NCI-H1105 (cell line): ENCODE results near the gene EYA2.

ENCODE experiments used
- DNase-seq: peaks from one replicate; lab custom pipeline; 2025; lab: John Stamatoyannopoulos, UW

The EYA2 gene

DNA sequence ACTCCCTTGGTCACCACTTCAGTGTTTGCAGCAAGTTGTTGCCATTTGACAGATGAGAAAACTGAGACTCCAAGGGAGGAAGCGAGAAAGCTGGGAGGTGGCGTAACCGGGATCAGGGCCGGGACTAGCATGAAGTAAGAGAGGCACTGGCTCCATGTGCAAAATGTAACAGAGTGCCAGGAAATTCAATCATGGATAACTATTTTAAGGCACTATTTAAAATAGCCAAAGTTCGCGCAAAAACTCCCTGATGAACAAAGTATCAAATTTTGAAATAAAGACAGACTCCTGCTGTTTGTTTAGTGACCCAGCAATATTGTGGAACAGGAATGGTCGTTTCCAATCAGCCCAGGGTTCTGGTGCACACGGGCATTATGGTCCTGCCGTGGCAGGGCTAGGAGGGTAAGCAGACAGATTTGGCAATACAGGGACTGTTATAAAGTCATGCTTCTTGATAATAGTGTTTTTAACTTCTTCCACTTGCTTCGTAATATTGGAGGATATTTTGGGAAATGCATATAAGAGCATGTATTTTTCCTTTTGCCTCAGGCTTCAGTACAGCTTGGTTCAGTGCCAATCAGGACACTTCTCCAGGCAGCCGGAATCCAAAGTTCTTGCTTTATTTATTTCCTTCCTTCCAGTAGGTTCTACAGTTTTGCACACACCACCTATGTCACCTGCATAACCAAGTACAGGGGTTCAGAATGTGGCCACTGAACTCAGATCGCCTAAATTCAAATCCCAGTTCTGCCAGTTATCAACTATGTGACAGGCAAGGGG, 141.6 kb downstream of the EYA2 start:
- no peak for DNase-seq

DNA sequence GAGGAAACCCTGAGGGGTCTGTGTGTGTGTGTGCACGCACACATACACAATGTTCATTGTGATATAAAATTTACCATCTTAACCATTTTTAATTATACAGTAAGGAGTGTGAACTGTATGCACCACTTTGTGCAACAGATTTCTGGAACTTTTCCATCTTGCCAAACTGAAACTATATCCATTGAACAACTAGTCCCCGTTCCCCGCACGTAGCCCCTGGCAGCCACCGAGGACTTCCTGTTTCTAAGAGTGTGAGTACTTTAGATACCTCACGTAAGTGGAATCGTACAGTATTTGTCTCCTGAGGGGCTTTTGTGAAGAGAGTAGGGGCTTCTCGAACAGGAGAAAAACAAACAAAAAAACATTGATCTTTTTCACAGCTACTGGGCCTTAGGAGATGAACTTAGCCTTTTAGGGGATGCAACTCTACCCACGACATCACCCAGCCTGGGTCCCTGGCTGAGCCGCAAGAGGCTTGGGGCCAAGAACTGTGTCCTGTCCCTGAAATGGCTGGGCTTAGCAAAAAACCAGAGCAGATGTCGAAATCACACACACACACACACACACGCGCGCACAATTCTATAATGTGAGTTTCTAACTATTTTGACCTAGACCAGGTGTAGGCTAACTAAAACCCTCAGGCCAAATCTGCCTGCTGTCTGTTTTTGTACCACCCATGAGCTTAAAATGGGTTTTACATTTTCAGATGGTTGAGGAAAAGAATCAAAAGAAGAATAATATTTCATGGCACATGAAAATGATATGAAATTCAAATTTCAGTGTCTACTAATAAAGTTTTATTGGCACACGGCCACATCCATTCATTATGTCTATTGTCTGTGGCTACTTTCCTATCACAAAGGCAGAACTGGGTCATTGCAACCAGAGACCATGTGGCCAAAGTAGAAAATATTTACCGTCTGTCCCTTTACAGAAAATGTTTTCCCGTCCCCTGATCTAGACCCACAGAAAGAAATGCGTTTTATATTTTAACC, 144.2 kb downstream of the EYA2 start:
- no peak for DNase-seq

DNA sequence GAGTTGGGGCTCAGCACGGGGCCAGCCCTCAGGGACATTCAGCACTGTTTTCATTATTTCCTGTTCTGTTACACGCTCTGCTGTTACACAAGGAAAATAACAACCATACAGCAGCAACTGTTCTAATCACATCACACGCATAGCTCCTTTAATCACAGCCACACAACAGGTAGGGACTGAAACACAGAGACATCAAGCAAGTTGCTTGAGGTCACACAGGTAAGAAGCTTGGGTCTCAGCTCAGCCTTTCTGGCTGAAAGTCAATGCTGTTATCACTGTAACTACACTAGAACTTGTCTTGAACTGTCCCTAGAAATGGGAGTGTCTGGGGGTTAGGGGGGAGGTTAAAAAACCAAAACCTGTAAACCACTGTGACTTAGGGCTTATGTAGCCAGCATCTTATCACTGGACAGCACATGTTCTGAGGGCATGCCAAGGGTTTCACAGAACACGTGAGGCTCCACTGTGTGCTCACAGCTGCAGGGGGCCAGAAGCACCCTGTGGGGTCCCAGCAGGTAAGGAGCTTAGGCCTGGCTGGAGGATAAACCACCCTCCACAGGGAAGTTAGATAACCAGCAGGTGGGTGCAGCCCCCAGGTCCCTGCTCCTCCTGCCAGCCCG, 146.0 kb downstream of the EYA2 start:
- DNase-seq = no peak

DNA sequence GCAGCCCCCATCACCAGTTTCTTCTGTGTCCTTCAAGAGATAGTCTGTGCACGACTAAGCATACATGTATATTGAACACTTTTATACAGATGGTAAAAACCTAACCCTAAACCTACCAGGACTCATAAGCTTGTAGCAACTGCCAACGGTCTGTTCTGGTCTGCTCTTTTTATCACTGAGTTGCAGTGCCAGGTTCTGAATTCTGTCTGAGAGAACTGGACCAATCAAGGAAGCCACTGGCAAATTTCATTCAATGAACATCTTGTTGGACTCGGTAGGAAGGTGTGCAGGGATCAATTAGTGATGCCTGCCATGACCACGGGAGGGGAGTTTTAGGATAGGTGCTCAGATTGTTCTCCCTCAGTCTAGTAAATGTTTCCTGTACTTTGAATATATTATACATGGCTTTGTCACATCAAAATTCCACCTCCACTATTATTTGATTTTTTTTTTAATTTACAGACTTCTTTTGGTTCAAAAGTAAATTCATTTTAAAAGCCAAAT, 146.8 kb downstream of the EYA2 start:
- no peak for DNase-seq

DNA sequence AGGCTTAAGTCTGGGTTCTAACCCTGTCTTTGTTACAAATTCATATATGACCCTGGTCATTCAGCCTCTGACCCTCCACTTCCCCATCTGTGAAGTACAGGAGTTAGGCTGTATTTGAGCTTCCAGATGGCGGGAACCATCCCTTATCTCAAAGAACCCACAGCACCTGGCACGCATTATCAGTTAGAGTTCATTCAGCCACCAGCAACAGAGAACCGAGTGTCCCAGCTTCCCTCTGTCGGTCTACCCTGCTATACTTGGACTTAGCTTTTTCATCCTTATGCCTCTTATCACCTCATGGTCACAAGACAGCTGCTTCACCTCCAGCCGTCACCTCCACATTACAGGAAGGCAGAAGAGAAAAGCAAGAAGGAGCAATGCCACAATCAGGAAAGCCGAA, 147.8 kb downstream of the EYA2 start:
- DNase-seq = no peak

DNA sequence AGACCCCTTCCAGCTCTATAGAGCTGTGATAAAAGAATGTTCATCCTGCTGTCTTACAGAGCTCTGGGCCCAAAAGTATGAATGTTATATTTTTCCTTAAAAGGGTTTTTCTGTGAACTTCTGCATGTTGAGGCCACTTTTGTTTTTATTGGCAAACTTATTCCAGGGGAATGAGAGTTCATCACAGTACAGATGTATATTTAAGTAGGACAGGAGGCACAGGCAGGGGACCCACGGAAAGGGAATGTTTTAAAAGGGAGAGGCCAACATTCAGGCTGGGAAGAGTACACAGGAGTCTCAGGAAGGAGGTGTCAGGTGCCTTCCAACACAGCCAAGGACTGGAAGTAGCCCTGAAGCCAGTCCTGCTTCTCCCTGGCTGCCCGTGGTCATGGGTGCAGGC, 148.4 kb downstream of the EYA2 start:
- no peak for DNase-seq

DNA sequence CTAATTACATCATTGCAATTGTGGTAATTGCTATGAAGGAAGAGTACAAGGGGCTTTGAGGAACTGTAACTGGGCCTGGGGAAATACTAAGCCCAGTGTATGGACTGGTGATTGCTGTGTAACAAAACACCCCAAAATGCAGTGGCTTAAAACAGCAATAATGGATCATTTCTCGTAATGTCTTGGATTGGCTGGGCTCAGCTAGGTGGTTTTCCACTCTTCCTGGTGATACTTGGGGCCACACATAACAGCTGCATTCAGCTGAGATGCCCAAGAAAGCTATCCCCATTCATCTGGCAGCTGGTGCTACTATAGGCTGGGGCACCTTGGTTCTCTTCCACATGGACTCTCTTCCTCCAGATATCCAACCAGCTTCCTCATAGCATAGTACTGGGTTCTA, 150.3 kb downstream of the EYA2 start:
- no peak for DNase-seq

DNA sequence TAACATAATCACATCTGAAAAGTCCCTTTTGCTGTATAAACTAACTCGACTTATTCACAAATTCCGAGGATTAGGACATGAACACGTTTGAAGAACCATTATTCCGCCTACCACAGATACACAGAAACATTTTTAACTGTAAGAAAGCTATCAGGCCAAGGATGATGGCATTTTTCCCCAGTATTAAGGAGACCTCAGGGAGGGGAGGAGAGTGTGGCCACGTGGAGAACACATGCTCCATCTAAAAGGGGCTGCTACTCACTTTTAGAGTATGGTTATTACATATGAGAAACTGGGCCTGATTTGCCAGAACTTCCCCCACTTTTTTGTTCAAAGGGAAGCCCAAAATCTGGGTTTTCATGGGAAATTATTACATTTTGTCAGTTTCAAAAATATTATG, 153.4 kb downstream of the EYA2 start:
- DNase-seq = no peak

DNA sequence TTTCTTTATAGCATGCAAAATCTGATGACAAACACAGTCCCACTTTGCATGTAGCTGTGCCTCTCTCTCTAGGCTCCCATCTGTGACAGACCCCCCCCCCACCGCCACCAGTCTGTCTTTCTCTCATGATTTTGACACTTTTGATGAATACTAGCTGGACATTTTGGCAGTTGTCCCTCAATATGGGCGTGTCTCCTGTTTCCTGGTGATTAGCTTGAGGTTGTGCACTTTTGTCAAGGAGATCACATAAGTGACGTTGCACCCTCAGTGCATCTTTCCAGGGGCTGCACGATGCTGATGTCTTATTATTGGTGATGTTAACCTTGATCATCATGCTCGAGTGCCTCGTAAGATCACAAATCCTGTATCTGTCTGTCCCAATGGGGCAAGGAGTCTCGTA, 155.1 kb downstream of the EYA2 start:
- no peak for DNase-seq

DNA sequence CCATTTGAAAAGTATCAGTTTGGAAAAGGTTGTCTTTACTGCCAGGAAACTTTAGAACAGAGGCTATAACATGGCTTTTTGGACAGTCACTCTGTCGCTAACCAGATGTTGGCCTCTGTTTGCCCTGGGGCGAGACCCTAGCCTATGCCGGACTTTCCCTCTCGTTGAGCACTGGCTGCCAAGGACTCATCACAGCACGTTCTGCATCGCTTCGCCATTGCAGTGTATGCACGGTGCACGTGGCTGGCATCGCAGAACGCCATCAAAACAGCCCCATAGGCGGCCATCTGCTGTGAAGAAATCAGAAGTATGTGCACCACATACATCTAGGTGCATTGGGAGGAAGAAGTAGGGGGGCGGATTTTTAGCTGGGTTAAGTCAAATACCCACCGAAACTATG, 156.4 kb downstream of the EYA2 start:
- DNase-seq = no peak

DNA sequence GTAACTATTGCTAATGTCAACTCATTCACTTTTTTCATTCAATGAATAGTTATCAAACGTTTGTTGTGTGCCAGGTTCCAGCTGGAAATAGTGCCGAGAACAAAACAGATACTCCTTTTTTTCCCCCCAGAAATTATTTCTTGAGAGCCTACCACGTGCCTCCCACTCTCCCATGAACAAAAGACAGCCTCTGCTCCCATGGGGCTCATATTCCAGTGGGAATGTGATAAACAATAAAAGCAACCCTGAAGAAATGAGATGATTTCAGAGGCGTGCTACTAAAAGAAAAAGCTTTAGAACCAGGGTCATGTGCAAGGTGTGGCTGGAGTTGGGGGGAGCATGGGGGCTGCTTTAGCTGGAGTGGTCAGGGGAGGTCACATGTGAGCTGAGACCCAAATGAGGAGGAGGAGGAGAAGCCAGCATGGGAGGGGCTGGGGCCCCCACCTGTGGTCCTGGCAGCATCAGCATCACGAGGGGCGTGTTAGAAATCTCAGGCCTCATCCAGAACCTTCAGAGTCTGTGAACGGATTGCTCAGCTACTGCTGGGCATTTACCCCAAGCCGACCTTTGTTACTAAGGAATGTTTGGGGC, 157.4 kb downstream of the EYA2 start:
- no peak for DNase-seq

DNA sequence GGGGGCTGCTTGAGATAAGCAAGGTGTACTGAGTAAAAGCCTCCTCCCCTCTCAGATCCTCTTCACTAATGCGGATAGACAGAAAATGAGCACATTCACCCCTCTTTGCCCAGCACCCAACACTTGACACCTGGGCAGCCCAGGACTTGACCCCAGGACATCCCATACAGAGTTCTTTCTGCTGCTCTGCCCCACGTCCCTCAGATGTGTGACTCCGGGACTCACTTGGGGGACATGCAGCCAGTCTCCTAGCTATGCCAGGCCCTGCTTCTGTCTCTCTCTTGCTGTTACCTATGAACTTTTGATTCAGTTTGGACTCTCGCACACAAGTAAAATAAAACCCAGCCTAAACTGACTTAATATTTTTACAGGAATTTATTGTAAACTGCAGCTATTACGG, 159.9 kb downstream of the EYA2 start:
- no peak for DNase-seq

DNA sequence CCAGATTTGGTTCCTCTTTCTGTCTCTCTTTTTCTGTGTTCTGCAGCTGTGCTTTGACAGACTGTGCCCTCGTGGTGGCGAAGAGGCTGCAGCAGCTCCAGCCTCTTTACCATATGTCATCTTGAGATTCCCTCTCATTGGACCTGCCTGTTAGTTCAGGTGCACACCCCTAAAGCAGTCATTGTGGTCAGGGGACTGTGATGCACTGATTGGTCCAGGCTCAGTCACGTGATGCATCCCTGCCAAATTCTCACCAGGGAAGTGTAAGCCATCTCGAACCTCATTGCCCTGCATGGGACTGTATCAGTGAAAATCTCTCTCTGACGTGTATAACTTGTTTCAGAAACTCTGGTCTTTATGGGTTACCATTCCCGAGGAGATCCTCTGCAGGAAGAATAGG, 160.3 kb downstream of the EYA2 start:
- DNase-seq = no peak

DNA sequence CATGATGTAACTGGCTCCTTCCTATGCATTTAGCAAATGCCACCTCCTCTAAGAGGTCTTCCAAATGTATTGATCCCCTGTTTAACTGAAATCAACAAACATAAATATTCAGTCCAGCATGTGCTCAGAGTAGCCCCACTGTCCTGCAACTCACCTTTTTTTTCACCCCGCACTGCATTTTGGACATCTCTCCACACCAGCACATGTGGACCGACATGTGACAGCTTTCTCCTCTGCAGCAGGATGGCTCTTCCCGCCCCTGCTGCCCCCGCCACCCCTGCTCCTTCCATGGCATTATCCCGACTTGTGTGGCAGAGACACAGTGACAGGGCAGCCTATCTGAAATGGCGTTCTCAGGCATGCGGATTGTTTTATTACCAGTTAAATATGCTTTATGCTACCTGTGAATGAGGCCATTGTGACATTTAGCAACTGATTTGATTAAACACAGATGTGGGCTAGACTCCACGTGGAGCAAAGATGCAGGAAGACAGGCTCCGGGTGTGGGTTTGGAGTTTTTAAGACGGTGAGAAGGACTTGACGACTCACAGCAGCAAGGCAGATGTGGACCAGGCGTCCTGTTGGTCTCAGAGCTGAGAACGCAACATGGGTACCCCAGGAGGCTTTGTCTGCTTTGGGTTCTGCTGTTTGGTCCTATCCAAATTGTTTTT, 161.2 kb downstream of the EYA2 start:
- DNase-seq = no peak

DNA sequence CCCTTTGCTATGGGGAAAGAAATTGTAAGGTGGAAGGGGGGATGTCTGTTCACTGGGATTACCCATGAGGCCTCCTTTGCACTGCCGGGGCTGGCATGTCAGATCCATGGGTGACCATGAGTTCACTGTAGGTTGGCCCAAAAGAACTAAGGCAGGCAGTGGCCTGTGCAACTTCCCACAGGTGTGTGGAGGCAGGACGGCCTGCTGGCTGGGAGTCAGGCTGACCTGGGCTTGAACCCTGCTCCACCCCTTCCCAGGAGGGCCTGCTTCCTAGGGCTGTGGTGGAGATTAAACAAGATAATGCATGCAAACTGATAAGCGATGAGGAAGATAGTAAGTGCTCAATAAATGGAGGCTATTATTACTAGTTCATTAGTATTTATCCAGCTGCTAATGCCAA, 163.0 kb downstream of the EYA2 start:
- DNase-seq = no peak

DNA sequence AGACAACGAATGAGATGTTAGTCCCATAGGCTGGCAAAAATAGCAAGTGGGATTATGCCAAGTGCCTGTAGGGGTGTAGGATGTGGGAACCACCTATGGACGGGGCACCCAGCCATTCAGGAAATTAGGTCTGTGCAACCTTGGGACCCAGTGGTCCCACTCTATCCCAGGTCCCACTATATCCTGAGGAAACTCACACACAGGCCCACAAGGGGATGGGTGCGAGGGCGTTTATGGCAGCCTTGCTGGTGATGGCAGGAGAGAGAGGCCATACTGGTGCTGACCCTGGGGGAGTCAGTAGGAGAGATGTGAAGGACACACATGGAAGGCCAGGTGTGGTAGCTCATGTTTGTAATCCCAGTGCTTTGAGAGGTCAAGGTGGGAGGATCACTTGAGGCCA, 163.6 kb downstream of the EYA2 start:
- no peak for DNase-seq

DNA sequence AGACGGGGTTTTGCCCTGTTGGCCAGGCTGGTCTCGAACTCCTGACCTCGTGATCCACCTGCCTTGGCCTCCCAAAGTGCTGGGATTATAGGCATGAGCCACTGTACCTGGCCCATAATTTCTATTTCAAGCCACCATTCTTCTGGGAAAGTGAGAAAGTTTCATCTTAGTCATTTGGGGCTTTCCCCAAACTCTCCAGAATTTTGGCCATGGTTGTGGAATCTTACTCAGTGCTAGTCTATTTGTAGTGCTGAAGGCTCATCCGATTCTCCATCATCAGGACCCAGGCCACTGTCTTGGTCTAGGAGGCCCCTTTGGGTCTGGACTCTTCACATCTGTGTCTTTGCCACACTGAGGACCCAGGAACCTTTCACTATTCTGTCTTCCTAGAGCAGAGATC, 164.9 kb downstream of the EYA2 start:
- DNase-seq = no peak

DNA sequence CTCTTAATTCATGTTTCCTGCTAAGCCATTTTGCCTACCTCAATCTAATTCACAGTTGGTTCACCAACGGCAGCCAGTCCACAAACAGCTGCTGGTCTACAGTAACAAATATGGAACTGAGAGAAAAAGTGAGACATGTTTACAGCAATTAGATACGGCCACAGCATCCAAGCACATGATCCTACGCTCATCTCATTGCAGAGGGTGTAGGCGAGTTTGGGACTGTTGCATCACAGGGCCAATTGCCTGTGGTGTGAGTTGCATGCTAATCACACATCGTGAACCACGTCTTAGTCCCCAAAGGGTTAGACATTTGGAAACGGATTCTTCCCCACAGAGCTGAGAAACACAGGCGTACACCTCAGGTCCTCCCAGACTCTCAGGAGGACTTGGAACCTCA, 166.9 kb downstream of the EYA2 start:
- DNase-seq = no peak

DNA sequence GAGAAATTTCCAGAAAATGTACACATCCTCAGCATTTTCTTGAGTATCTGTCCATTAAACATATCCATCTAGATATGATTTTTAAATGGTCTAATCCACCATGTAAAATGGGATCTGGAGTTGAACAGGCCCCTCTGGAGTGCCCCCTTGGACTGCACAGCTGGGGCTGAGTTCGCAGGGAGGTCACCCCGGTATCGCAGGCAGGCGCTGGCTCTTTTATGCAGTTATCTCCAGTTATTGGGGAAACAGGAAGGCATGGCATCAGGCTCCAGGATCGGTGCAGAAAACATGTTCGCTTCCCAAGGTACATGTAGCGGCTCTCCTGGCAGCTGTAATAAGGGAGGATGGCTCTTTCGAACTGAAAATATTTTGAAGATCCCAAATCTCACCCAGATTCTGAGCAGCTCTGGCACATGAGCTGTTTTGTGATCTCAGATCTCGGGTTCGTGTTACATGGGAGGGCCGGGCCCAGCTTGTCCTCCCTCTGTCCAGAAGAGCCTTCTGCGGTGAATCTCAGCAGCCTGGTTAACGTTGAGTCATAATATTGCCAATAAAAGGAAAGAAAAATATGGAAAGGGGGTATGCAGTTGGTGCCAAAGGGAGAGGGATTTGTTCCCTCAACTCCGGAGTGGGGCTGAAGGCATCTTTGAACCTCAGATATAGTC, 167.7 kb downstream of the EYA2 start:
- no peak for DNase-seq

DNA sequence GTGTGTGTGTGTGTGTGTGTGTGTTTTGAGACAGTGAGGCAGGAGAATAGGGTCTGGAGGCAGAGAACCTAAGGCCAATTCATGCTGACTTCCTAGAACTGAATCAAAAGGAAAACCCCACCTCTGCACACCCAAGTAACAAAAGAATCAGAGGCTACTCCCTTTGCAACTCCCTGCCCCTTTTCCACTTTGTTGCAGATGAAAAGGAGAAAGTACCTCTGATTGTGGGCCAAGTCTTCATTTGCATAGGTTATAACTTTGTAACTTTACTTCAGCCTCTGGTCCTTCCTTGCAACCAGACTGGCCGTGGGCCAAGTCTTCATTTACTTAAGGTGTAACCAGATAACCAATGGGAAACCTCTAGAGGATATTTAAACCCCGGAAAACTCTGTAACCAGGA, 168.8 kb downstream of the EYA2 start:
- no peak for DNase-seq

DNA sequence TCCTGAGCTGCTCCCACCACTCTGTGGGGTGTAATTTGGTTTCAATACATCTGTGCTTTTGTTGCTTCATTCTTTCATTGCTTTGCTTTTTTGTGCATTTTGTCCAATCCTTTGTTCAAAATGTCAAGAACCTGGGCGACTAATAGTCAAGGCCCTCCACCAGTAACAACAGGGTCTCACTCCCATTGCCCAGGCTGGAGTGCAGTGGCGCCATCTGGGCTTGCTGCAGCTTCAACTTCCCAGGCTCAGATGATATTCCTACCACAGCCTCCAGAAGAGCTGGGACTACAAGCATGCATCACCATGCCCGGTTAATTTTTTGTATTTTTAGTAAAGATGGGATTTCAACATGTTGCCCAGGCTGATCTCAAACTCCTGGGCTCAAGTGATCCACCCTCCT, 169.2 kb downstream of the EYA2 start:
- DNase-seq = no peak
